Stimulated activated CD4-positive, alpha-beta T cell treated with anti-CD3 and anti-CD28 coated beads, Interleukin-15, amount 100 ng/mL, for 1 hour (primary cell): ENCODE data around the gene GORASP1.

Experiments used
- DNase-seq, 2 donors: peaks; one replicate each; pipeline ENCODE4 v3.0.0-alpha.2; 2020; ENCODE audit warnings: low read depth in 1 of 2, low spot score in 1 of 2

The GORASP1 gene

GRCh38 chr3:39141171-39141995, 34.0 kb upstream of the GORASP1 start:
- DNase-seq = no peak

DNA sequence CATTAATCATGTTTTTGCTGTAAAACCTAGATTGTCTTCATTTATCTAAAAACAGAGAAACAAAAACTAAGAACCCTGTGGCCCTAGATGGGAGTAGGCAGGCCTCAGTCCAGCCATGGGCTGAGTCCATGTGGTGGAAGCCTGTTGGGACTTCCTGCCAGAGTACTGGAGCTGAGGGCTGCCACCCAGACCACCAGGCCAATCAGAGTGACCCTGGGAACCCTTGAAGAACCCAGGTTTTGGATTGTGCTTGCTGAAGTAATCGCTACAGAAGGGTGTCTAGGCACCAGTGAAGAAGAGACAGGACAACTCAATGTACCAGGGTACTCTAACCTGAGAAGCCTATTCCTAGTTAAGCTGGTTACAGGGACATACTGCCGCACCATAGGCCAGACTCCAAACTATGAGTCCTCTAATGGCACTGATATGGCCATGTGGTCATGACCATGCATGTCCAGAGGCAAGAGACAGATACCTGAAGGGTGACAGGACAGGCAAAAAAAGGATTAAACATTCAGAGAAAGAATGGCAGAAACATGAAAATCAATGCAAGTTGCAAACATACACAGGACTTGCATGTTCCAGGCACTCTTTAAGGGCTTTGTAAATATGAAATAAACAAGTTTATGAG, 33.0 kb upstream of the GORASP1 start:
- DNase-seq = no peak

DNA sequence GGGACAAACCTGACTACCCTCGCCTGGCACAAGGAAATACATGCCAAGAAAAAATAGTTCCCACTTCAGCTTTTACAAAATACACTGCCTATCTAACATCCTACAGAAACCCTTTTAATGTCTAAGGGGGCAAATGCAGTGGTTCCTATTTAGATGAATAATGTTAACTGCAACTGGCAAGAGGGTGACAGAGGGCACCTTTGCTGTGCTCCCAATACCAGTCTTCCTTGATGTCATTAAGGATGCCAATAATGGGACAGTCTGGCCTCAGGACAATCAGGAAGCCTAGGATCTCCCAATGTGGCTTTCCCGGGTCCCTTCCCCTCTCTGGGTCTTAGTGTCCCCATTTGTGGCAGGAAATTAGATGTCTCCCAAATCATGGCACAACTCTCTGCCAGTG, 32.0 kb upstream of the GORASP1 start:
- DNase-seq = no peak

GRCh38 chr3:39138804-39139415, 31.5 kb upstream of the GORASP1 start:
- no peak for DNase-seq

- no peak for DNase-seq
Observed at GRCh38 chr3:39137991-39138803, 30.8 kb upstream of the GORASP1 start.

- no peak for DNase-seq
Observed at GRCh38 chr3:39137435-39137936, 30.1 kb upstream of the GORASP1 start.

DNA sequence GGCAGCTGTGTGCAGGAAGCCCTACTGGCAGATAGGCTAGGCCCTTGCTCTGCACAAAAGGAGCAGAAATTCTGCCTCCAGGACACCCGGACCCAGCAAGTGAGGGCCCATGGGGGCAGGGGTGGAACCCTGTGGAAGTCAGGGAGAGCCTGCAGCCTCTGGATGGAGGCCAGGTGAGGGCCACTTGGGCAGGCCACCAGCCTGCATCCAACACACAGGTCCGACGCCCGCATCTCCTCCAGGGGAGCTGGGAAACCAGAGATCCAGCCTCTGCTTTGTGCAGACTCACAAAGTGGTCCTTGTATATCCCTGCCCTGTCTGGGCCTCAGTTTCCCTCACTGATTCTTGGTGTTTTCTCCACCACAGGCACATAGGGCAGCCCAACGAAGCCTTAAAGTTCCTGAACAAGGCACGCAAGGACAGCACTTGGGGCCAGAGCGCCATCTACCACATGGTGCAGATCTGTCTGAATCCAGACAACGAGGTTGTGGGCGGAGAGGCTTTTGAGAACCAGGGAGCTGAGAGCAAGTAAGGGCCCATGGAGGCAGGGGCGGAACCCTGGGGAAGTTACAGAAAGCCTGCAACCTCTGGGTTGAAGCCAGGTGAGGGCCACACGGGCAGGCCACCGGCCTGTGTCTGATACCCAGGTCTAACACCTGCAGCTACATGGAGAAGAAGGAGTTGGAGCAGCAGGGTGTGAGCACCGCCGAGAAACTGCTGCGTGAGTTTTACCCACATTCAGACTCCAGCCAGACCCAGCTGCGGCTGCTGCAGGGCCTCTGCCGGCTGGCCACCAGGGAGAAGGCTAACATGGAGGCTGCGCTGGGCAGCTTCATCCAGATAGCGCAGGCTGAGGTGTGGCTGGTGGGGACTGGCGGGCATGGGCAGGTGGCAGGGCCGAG, 29.4 kb upstream of the GORASP1 start:
- no peak for DNase-seq

DNA sequence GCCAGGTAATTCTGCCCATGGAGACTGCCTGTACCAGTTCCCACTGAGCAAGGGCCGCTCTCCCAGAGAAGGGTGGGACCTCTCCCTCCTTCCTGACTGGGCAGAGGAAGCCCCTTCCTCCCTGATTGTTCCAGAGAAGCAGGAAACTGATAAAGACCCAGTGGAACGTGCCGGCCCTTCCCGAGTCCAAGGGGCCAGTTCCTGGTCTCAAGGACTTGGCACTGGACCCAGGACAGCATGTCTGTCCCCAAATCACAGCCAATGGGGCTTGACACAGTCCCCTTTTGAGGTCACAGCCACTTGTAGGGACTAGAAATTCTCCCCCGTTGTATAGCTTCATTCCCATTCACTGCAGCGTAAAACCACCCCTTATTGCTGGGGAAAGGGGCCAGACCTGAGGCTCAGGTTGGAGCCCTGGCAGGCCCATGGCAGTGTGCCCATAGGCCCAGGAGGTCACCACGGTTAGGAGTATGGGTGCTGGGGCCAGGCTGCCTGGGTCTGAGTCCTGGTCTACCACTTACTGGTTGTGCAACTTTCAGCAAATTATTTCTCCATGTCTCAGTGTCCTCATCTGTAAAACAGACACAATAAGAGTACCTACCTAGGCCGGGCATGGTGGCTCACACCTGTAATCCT, 27.9 kb upstream of the GORASP1 start:
- no peak for DNase-seq

- DNase-seq = no peak
Observed at GRCh38 chr3:39134305-39134704, 26.9 kb upstream of the GORASP1 start.

- DNase-seq = no peak
Observed at GRCh38 chr3:39133822-39134221, 26.4 kb upstream of the GORASP1 start.

- DNase-seq = no peak
Observed at GRCh38 chr3:39133093-39133490, 25.7 kb upstream of the GORASP1 start.

DNA sequence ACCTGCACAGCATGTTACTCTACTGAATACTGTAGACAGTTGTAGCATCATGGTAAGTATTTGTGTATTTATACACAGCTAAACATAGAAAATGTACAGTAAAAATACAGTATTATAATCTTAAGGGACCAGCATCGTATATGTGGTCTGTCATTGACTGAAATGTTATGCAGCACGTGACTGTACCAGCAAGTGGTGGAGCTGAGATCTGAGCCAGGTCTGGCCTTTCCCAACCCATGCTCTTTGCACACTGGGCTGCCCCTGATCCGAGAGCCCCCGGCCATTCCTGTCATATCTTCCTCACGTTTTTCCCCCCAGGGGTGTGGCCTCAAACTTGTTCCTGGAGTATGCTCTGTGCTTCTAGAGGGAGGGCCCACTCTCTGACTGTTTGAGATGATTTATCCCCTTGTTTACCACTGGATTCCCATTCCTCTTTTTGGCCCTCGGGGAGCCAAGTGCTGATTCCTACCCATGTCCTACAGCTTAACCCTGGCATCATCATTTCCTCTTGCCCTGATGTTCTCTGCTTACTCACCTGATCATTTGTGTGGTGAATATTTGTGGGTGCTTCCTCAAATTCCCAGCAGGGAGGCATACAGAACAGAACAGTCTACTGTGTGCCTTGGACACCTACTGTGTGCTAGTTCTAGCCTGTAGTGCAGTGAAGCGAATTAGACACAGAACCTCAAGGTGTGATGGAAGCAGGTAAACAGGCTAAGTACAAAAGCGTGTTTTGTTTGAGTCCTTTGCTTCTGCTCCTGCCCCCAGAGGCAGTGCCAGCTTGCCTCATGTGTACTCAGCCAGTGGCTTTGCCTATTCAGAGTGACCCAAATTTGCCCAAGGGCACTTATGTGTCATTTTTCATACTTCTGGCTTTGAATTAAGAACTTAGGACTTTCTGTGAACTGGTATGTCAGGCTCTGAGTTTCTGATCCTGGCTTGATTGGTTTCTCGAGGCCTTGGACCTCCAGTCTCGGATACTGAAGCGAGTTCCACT, 25.0 kb upstream of the GORASP1 start:
- DNase-seq = no peak

GRCh38 chr3:39130693-39131265, 23.4 kb upstream of the GORASP1 start:
- no peak for DNase-seq

DNA sequence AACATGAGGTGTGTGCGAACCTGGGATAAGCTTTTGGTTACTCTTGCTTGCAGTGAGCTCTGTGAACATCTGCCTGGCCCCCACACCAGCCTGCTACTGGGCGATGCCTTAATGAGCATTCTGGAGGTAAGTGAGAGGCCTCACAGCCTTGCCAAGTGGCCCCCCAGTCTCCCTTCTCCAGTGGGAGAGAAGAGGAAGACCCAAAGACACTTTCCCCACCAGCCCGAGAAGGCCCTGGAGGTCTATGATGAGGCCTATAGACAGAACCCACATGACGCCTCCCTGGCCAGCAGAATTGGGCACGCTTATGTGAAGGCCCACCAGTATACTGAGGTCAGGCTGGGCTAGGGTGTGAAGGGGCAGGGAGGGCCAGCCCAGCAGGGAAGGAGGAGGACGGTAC, 22.6 kb upstream of the GORASP1 start:
- no peak for DNase-seq

DNA sequence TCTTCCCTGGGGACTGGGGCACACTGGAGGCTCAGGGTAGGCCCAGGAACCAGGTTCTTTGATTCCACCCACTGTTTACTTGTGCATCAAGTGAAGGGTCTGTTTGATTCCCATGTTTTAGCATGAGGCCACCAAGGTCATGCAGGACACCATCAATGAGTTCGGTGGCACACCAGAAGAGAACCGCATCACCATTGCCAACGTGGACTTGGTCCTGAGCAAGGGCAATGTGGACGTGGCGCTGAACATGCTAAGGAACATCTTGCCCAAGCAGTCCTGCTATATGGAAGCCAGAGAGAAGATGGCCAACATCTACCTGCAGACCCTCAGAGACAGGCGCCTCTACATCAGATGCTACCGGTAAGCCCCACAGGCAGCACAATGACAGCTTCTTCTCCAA, 21.5 kb upstream of the GORASP1 start:
- DNase-seq = no peak

- DNase-seq = no peak
Observed at GRCh38 chr3:39127908-39128304, 20.5 kb upstream of the GORASP1 start.

DNA sequence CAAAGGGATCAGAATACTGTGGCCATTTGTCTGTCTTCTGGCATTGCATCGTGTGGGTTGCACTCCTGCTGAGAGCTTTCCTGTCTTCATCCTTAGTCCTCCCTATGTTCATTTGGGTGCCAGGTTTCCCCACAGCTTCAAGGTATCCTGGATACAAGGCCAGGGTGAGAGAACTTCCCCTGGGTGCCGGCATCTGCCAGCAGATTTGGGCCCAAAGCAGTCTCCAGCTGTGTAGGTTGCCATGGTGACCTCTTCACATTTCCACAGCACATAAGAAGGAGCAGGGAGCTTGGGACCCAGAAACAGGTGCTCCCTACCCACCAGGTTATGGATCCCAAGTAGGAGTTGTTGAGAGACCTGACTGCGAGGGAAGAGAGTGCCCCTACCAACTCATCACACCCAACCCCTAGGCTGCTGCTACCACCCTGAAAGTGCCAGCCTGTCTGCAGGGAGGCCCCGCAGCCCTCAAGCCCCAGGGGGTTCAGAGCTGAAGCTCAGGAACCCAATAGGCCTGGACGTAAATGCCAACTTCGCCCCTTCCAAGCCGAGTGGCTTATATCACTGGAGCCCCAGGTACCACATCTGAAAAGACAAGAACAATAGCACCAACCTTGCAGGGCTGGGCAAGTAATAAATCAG, 20.0 kb upstream of the GORASP1 start:
- no peak for DNase-seq
